Endothelial cell of umbilical vein (primary cell): ENCODE data around the gene PARN.

ENCODE experiments used
- CTCF ChIP-seq, 2 donors: IDR thresholded peaks; 1 replicate in 1 of 2; 2 replicates in 1 of 2; pipeline ENCODE4 v1.5.1; 2011; ENCODE audit warnings: low read length in 2 of 2, mild to moderate bottlenecking in 2 of 2, moderate library complexity in 2 of 2, control low read depth in 1 of 2, inconsistent platforms in 1 of 2, low read depth in 1 of 2; ENCODE audit not compliant: insufficient read depth in 1 of 2; ENCODE audit errors: extremely low read depth in 1 of 2
- EZH2 ChIP-seq: IDR thresholded peaks from 2 replicates; pipeline ENCODE4 v1.6.1; 2012; ENCODE audit warnings: borderline replicate concordance, low read depth, mild to moderate bottlenecking, moderate library complexity, low read length, inconsistent platforms; ENCODE audit not compliant: severe bottlenecking
- FOS ChIP-seq: IDR thresholded peaks from 2 replicates; pipeline ENCODE4 v1.6.1; 2011; ENCODE audit warnings: mild to moderate bottlenecking, low read length, moderate library complexity, borderline replicate concordance; ENCODE audit not compliant: insufficient read depth
- JUN ChIP-seq: IDR thresholded peaks from 2 replicates; pipeline ENCODE4 v1.6.1; 2011; ENCODE audit warnings: borderline replicate concordance, low read depth; ENCODE audit not compliant: insufficient read length, insufficient read depth
- MAX ChIP-seq: IDR thresholded peaks from 2 replicates; pipeline ENCODE4 v1.6.1; 2011; ENCODE audit not compliant: insufficient read depth, insufficient read length
- MYC ChIP-seq: IDR thresholded peaks from one replicate; pipeline ENCODE4 v1.6.1; 2011; ENCODE audit warnings: mild to moderate bottlenecking, low read depth, low read length
- POLR2A ChIP-seq: IDR thresholded peaks from 2 replicates; pipeline ENCODE4 v1.6.1; 2012; ENCODE audit warnings: low read depth, mild to moderate bottlenecking, control low read depth, low read length
- POLR2AphosphoS5 ChIP-seq: IDR thresholded peaks from 2 replicates; pipeline ENCODE4 v1.6.1; 2012; ENCODE audit warnings: low read depth, mild to moderate bottlenecking, control low read depth, low read length, moderate library complexity; ENCODE audit not compliant: insufficient read depth

- TF ChIP-seq JUN, result no peak
- no peak for TF ChIP-seq CTCF (IDR thresholded peaks at IDR 0.05; ENCODE audit: extremely low read depth in 1 of 2, insufficient read depth in 1 of 2, low read depth in 1 of 2, low read length in 2 of 2)
- no peak for TF ChIP-seq EZH2
- no peak for TF ChIP-seq POLR2AphosphoS5
- no peak for TF ChIP-seq POLR2A
- TF ChIP-seq FOS, result no peak
- no peak for TF ChIP-seq MAX
- no peak for TF ChIP-seq MYC
These were observed 202.6 kb downstream of the PARN start for GRCh38 chr16:14427371-14427948.
